HG02642 (cell line): Measurements from ENCODE around the gene APLP2.
"Not testable (repeated sequence)": the region's sequence is repeated elsewhere in the genome, so short reads cannot be mapped to it uniquely, and the experiment has no call there.

Experiments
- ATAC-seq: cut with Tn5 transposase; IDR thresholded peaks from one replicate; pipeline ENCODE4 v1.9.1; 2021; ENCODE audit warnings: mild to moderate bottlenecking; ENCODE audit not compliant: unreplicated experiment, poor library complexity

Gene APLP2

DNA sequence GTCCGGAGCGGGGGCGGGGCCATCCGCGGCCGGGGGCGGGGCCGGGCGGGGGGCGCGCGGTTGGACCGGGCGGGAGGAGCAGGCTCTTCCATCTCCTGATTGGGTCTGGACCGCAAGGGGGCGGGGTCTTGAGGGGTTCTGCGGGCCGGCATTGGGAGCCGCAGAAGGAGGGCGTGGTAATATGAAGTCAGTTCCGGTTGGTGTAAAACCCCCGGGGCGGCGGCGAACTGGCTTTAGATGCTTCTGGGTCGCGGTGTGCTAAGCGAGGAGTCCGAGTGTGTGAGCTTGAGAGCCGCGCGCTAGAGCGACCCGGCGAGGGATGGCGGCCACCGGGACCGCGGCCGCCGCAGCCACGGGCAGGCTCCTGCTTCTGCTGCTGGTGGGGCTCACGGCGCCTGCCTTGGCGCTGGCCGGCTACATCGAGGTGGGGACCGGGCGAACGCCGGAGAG is at the start of gene APLP2:
TSS of gene APLP2 (plus strand) at position 236 of the 450 bp plus-strand sequence. CDS start at position 320, 84 bp downstream.
- ATAC-seq: peak; percentile 97

- ATAC-seq: no peak
Observed at GRCh38 chr11:130020323-130020722, 49.4 kb upstream of the APLP2 start.

GRCh38 chr11:130021606-130022005 is 48.1 kb upstream of the APLP2 start:
- not testable (repeated sequence) for ATAC-seq

DNA sequence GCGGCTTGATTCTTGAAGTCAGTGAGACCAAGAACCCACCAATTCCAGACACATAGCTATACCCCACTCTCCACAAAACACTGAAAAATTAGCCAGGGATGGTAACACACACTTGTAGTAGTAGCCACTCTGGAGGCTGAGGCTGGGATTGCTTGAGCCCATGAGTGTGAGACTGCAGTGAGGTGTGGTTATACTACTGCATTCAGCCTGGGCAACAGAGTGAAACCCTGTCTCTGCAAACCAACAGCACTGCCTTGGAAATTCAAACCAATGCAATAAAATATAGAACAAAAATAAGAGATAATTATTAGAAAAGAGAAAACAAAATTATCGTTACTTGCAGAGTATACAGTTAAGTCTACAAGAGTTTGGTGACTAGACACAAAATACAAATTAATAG is 46.9 kb upstream of the APLP2 start:
- peak; percentile 21 for ATAC-seq

DNA sequence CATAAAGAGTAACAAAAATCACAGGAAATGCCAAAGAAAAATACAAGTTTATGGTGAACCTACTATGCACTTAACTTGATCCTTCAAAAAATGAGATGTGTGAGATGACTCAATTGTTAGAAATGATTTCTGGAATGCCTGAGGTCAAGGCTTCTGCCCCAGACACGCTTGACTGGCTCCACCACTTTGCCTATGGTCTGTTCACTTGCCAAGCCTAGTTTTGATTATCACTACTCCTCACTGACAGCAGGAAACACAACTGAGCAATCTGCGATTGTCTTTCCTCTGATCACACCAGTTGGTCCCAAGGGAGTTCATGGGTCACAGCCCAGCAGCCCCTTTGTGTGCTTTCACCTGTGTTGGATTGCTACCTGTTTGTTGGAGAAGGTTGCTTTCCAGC is 46.5 kb upstream of the APLP2 start:
- peak; percentile 95 for ATAC-seq

DNA sequence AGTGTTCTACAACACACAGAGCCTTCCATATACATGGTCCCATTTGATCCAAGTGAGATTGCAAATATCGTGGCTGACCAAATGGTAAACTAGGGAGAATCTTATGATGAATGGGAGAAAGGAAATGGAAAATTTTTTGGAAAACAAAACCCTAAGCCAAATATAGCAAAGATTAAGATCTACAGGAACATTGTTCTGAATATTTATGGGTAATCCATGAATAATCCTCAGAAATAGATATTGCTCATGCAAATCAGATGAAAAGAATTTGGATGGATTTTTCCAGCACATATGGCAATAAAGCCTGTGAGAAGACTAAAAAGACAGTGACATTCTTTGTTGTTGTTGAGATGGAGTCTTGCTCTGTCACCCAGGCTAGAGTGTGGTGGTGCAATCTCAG is 45.3 kb upstream of the APLP2 start:
- ATAC-seq: no peak

- no peak for ATAC-seq
Observed at GRCh38 chr11:130025371-130025770, 44.3 kb upstream of the APLP2 start.

DNA sequence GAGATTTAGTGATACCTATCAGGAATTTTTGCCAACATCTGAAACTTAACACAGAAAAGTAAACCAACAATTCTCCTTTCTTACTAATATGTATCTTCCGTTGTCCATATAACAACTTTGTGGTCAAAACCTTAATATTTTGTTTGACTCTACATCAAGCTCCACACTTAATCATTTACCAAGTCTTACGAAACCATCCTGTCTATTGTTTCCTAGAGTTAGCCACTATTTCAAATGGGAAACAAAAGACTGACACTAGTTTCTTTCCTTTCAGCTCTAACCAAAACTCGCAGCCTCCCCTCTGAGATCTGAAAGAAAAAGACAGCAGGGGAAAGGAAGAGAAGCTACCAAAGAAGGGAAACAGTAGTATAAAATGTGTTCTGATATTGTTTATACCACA is 40.6 kb upstream of the APLP2 start:
- ATAC-seq: no peak

- no peak for ATAC-seq
Observed at GRCh38 chr11:130031056-130031455, 38.6 kb upstream of the APLP2 start.

- no peak for ATAC-seq
Observed at GRCh38 chr11:130031945-130032344, 37.7 kb upstream of the APLP2 start.

DNA sequence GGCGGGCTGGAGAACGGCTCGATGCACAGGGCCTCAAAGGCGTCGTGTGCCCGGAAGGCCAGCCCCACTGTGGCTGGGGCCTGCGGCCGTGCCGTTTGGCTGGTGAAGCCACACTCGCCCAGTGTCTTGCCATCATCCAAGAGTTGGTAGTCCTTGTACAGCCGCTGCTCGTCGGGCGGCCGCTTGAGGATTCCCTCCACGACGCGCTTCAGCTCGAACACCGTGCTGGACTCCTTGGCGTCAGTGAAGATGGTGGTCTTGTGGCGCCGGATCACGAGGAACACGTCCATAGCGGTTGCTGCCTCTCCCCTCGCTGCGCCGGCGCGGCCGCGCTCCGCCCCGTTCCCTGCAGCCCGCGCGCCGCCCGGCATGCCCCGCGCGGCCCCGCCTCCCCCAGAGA is 36.8 kb upstream of the APLP2 start:
- no peak for ATAC-seq

GRCh38 chr11:130034236-130034635 is 35.5 kb upstream of the APLP2 start:
- ATAC-seq: no peak

DNA sequence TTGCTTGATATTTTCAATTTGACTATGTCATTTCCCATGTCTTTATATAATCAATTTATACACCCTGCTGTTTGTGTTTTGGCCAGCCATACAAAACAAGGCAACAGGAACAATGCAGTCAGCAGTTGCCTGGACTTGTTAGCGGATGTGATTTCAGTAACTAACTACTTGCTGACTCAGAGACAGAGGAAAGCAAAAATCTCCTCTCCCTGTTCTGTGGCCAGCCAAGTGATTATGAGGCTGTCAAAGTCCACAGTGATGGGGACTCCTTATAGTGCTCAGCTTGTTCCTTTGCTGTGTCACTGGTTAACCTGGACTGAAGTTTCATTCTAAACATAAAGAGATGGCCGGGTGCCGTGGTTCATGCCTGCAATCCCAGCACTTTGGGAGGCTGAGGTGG is 32.6 kb upstream of the APLP2 start:
- no peak for ATAC-seq

DNA sequence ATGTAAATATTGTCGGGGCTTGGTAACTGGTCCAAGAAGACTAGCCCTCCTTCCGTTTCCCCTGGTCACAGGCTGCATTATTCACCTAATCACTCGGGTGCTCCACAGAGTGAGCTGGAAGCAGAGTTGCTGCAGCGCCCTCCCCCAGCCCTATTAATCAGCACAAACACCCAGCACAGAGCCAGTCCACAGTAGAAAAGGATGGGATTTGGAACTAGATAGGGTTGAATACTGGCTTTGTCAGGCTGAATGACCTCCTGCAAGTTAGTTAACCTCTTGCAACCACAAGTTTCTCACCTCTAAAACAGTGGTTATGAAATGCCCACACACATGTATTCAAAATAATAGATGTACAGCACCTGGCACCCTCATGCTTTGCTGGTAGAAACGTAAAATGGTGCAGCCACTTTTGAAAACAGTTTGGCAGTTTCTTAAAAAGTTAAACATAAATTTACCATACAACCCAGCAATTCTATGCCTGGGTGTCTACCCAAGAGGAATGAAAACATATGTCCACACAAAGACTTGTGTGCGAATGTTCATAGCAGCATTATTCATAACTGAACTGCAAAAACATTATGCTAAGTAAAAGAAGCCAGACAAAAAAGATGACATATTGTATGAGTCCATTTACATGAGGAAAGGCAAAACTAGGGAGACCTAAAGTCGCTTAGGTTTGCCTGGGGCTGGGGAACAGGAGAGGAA is 31.7 kb upstream of the APLP2 start:
- ATAC-seq: no peak

- no peak for ATAC-seq
Observed at GRCh38 chr11:130040281-130040940, 29.3 kb upstream of the APLP2 start.

- ATAC-seq: no peak
Observed at GRCh38 chr11:130042093-130042591, 27.6 kb upstream of the APLP2 start.

- no peak for ATAC-seq
Observed at GRCh38 chr11:130043575-130043974, 26.1 kb upstream of the APLP2 start.

GRCh38 chr11:130047141-130047540 is 22.6 kb upstream of the APLP2 start:
- ATAC-seq: no peak

DNA sequence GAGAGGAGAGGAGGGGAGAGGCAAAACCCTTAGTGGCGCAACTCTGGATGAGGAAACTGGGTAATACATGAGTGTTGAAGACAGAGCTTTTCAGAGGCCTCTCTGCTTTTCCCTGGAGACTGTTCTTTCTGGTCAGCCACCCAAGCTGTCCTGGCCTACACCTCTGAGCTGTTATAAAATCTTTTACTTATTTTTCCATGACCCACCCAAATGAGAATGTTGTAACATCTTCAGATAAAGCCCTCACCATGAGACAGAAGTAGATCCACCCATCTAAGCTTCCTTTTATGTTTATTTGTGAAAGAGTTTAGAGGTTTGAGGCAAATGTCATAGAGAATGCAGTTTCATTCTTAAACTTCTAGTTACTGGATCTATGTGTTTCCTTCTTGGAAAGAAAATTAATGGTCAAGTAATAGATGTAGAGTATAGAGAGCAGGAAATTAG is 20.3 kb upstream of the APLP2 start:
- no peak for ATAC-seq

- no peak for ATAC-seq
Observed at GRCh38 chr11:130050257-130050656, 19.4 kb upstream of the APLP2 start.

DNA sequence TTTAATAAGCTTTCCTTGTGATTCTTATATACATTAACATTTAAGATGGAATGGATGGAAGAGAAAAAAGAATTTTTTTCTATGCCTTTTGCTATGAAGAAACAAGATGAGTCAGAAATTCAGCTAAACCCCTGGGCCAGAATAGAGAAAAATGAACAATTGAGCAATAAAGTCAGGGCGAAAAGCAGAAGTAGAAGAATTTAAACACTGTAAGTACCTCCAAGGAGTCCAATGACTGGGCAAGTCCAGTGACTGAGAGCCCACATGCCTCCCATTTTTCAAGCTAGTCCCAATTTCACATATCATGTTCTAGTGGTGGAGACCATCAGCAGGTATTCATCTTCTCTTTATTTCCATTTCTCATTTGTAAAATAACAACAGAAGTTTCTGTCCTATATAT is 18.6 kb upstream of the APLP2 start:
- ATAC-seq: no peak

DNA sequence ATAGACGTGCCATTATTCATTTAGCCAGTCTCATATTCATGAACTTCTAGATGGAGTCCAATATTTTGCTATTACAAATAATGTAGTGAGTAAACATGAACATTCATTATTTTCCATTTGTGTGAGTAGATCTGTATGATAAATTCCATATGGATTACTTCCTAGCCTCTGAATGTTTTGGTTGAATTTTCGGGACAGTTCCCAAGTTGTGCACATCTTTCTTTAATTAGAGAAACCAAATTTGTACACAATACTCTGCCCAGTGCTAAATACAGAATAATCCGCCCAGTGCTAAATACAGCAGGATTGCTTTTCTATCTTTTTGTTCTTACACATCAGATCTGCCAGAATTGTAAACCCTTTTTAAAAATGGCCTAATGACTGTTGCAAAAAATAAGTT is 17.1 kb upstream of the APLP2 start:
- no peak for ATAC-seq
